NCI-H2107 treated with DMSO at 0.1 percent for 48 hours (cell line): ENCODE results near the gene SNPH.

ENCODE experiments used
- DNase-seq: peaks from one replicate; lab custom pipeline; 2025; ENCODE audit not compliant: unreplicated experiment; lab: John Stamatoyannopoulos, UW

Gene SNPH

DNA sequence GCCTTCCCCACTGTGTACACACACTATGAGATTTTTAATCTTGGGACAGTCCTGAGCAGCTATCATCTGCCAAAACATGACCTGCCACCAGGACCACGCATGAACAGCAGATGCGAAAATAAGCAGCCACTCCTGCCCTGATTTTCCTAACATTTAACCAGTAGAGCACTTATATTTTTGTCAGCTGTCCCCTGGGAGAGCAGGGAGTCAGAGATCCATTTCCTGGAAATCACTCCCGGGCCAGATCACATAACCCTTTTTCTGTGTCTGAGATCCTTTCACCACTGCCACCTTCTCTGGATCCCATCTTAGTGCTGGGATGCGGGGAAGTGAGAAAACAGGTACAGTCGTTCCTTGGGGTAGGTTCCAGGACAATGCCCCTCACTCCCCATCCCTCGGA, 57.2 kb downstream of the SNPH start:
- DNase-seq, result no peak

GRCh38 chr20:1323830-1324597, 57.9 kb downstream of the SNPH start:
- no peak for DNase-seq

DNA sequence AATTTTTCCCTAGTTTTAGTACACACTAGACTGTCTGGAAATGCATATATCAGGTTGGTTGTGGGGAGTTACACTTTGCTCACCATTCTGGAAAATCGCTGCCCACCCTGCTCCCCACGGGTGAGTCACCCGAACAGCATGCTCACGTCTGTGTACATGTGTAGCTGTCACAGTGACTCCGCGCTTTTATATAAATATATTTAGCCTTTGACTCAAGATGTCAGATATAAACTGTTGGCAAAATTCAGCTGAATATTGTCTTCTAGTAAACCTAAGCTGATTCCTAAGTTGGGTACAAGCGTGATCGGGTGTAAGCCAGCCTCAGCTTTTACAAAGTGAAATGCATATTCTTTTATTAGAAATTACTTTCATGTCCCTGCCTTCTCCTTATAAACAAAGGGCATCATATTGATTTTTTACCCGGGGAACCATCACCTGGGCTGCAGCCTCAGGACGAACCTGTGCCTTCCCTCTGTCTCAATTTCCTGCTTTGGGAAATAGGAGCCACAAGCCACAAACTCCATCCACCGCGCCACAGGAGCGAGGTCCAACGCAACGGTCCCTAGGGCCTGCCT, 58.6 kb downstream of the SNPH start:
- DNase-seq, result peak; percentile 47

- peak; percentile 76 for DNase-seq
Measured at GRCh38 chr20:1325173-1326030, 59.3 kb downstream of the SNPH start.

DNA sequence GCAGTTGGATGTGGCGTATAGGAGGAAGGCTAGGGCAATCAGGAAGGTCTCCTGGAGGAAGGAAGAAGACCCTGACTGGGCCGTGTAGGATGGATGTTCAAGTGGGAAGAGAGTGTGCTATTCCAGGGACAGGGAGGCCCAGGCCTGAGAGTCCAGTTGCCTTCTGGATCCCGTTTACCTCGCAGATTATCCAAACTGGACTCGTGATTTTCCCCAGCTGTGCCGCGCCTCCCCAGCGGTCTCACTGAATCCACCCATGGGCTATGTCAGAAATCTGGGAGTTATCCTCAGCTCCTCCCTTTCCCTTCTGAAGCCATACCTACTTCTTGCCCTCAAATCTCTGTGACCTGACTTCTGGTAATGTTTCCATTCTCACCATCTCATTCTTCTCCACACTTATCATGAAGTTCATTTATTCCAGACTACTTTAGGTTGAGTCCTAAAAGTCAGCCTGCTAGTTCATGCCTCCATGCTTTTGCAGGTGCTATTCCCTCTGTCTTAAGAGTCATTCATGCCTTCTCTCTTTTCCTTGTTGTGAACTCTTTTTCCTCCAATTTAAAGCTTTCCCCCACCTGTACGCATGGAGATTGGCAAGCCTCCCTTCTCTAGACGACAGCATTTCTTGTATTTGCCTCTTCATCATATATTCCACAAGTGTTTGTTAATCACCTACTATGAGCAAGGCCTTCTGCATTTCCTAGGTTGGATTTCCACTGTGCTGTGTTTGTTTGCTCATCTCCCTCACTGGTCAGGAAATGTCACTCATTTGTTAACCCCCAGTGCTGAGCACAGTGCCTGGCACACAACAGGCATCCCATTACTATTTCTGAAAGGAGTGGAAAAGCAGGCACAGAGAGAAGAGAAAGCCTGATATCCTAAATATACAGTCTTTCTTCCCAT, 60.2 kb downstream of the SNPH start:
- no peak for DNase-seq

DNA sequence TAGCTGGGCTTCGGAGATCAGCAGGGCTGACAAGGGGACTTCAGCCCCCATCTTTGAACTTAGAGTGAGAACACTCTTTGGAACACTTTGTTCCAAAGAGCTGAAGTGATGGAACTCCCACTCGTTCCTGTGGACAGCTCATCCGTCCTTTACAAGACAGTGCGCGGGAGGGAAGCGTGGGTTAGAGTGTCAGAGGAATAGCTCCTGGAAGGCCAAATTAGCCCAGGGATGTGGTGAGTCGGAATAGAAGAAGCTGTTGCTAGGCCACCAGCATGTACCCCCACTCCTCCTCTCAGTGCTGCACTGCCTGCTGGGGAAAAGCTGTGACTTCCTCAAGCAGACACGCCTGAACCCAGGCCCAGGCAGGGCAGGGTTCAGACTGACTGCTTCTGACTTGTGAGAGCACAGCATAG, 61.2 kb downstream of the SNPH start:
- no peak for DNase-seq

DNA sequence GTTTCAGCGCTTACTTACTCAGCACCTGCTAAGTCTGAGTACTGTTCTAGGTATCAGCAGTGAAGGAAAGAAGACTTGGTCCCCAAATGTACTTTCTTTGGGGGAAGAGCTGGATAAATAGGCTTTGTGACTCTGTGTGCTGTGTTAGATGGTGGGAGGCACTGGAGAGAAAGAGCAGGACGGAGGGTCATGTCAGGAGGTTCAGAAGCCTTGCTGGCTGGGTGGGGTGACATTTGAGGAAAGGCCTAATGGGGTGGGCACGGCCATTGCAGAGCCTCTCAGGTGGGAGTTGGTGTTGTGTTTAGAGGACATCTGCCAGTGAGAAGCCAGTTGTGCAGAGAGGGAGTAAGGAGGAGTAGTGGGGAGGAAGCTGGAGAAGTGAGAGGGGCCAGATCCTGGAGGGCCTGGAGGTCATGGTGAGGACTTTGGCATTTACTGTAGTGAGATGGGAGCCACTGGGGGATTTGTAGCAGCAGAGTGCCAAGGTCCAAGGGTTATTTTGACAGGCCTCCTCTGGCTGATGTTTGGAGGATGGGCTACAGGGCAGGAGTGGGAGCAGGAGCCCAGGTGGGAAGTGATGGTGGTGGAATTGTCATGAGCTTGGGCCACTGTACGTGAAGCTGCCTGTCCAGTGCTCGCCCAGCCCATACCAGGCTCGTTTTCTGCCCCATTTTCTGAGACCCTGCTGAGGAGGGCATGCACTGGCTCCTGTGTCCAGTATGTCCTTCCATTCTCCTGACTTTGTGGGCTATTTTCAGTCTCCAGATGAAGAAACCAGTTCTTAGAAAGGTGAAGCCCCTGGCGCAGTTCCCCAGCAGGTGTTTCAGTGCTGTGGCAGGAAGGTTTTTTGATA, 62.0 kb downstream of the SNPH start:
- no peak for DNase-seq

DNA sequence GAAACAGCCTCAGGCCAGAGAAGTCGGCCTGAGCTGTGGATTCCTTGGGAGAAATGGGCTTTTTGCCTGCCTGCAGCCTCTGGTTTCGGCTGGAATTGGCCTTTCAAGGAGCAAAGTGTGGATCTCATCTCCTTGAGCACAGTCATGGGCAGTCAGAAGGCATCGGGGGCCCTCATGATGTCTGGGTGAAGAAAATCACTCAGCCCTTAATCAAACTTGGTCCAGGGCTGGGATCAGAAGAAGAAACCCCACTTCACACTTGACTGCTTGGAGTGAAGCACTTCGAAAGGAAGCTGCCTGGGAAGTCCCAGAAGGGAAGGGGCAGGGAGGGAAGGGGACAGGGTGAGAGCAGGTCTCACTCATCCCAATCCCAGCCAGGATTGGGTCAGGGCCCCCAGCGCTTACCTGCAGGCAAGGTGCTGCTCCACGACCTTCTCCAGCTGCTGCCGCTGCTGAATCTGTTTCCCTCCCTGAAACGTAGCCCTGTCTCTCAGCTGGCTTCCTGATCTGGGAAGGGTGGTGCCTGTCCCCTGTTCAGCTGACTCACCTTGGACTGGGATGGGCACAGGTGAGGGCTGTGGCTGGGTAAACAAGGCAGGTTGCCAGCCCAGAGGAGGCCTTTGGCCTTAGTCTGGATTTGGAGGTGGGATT, 62.7 kb downstream of the SNPH start, which contains the start of gene SDCBP2:
Gene SDCBP2, minus strand, starts transcription at position 460 of the 651 bp plus-strand sequence. CDS start 8,723 bp downstream, outside the sequence.
- no peak for DNase-seq

DNA sequence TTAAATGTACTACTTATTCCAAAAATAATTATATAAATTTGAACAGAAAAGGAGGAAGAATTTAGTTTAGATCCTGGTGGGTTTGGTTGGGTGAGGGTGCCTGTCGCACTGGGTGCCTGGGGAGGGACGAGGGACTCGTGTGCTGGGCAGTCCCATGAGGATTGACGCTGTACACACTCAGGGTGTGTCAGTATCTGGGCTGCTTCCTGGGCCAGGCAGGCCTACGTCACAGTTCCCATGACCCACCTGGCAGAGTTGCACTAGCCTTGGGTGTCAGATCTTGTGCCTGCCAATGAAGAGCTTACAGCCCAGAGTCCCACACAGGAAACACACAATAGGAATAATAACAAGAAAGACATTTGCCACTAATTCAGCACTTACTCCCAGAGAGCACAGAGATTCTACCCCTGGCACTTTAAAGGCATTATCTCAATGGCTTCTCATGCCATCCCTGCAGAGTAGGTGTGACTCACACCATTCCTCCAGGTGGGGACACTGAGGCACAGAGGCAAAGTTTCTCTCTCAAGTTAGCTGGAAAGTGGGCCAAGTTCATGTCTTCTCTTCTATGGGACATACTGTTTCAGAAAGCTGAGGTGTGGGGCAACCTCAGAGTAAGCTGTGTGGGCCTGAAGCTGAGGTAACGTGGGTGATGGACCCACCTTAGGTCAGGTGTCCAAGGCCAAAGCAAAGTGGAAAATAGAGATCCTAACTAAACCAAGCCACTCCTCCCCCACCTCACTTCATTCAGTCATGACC, 64.2 kb downstream of the SNPH start:
- DNase-seq, result no peak

GRCh38 chr20:1331101-1331500, 65.0 kb downstream of the SNPH start:
- DNase-seq, result no peak

DNA sequence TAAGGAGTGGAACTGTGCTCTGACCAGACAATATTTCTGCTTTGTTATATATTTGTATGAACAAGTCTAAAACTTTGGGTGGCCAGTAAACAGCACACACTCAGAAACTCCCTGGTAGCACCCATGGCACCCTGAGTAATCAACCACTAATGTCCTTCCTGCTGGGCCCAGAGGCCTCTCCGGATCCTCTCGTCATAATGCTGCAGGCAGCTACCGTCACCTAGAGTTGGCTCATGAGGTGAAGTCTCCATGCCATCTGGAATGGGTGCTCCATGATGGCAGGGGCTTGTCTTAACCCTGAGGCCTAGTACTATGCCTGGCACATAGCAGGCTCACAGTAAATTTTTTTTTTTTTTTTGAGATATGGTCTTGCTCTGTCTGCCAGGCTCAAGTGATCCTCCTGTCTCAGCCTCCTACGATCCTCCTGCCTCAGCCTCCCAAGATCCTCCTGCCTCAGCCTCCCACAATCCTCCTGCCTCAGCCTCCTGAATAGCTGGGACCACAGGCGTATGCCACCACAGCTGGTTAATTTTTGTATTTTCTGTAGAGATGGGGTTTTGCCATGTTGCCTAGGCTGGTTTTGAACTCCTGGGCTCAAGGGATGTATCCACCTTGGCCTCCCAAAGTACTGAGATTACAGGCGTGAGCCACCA, 65.8 kb downstream of the SNPH start:
- DNase-seq, result no peak

DNA sequence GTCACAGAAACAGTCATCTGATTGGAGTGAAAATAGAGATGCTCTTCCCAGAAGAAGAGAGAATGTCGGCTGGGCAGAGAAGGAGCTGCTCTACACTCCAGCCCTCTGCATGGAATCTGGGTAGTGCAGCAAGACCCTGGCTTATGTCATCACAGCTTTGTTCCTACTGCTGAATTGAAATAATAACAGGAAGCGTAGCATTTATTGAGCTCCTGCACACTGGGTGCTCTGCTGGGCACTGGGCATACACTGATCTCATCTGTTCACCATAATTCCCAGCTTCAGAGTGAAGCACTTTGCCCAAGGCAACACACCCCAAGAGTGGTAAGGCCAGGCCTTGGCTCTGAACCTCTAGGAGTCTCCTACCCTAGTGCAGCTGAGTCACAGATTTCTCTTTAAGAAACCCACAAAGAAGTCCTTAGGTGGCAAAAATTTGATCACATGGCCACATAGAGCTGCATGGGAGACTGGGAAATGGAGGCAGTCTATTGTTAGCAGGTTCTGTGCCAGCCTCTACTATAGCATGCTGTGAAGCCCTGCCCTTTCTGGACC, 66.7 kb downstream of the SNPH start:
- DNase-seq, result no peak

DNA sequence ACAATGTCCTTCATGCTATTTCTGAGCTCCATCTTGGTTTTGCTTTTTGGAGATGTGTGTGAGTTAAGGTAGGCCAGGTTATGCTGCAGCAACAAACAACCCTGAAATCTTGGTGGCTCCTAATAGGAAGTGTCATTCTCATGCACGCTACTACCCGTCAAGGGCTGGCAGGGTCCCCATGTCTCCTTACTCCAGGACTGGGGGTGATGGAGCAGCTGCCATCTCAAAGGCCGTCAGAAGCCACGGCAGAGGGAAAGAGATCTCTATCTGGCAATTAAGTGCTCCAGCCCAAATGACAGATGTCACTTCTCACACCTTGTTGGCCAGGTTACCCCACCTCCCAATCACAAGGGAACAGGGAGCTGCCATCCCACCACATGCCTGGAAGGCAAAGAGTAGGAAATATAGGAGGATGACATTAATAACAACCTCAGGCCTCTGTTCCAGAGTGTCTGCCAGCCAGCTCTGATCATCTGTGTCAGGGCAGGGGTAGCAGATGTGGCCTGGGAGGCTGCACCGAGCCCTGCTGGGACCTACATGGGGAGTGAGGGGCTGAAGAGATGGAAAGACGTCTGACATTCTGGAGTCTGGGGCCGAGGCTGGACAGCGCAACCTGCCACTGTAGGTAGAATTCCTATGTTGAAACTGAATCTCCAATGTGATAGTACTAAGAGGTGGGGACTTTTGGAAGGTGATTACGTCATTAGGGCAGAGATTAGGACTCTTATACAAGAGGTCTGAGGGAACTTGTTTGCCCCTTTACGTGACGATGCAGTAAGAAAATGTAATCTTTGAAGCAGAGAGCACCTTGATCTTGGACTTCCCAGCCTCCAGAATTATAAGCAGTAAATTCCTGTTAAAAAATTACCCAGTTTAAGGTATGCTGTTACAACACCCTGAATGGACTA, 67.6 kb downstream of the SNPH start:
- no peak for DNase-seq

DNA sequence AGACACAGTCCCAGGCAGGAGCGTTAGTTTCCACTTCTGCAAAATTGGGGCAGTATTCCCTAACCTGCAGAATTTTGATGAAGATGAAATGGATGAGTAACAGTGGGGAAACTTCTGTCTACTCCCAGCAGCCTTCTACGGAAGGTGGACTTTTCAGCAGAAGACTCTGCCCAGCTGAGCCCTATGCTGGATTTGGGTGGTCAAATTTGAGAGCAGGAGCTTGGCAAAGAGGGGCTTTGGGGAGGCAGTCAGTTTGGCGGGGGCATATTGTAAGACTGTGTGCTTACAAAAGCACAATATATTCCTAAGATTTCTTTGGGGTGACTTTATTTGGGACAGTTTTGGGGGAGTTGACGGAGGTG, 68.3 kb downstream of the SNPH start:
- no peak for DNase-seq

GRCh38 chr20:1334761-1335160, 68.7 kb downstream of the SNPH start:
- DNase-seq, result no peak

- no peak for DNase-seq
Measured at GRCh38 chr20:1335961-1336698, 70.0 kb downstream of the SNPH start.
